WTC11 (cell line): ENCODE results near the gene FAM228B. TPM values are rescaled to one million over a fixed set of nuclear protein-coding genes. Genes with fewer than 3 reads are reported as not detected.

ENCODE experiments used
- ATAC-seq: fragments of 200-7000 bp; cut with Tn5 transposase; 2 replicates; pipeline ENCODE4 v1.10.0; 2021; ENCODE audit warnings: mild to moderate bottlenecking, moderate library complexity
- CTCF ChIA-PET: fragments of 300-600 bp; sonication (Branson Sonifier 250); formaldehyde crosslinking; loops from one replicate; lab custom pipeline; 2021; ENCODE audit warnings: antibody characterized with exemption; lab: Charles Lee
- POLR2A ChIA-PET: fragments of 350-600 bp; sonication (Branson Sonifier 250); formaldehyde crosslinking; loops from one replicate; lab custom pipeline; 2021; ENCODE audit warnings: antibody characterized with exemption; lab: Charles Lee
- DNase-seq: peaks from one replicate; pipeline ENCODE4 v3.0.0; 2021; ENCODE audit warnings: low spot score
- H3K27ac Mint-ChIP-seq: 2 replicates; pipeline ENCODE4 v1.8.0; 2021; ENCODE audit warnings: mixed read lengths
- H3K27me3 Mint-ChIP-seq: 2 replicates; pipeline ENCODE4 v1.8.0; 2021; ENCODE audit warnings: low read depth, mild to moderate bottlenecking, moderate library complexity, mixed read lengths
- H3K36me3 Mint-ChIP-seq: 2 replicates; pipeline ENCODE4 v1.8.0; 2021; ENCODE audit warnings: mixed read lengths
- H3K4me1 Mint-ChIP-seq: 2 replicates; pipeline ENCODE4 v1.8.0; 2022; ENCODE audit warnings: mixed read lengths
- H3K4me3 Mint-ChIP-seq: 2 replicates; pipeline ENCODE4 v1.8.0; 2021; ENCODE audit warnings: mild to moderate bottlenecking, moderate library complexity, mixed read lengths
- H3K9me3 Mint-ChIP-seq: 2 replicates; pipeline ENCODE4 v1.8.0; 2021; ENCODE audit warnings: mixed read lengths
- CREB1 ChIP-seq: sonication (generic); formaldehyde crosslinking; IDR thresholded peaks from 2 replicates; pipeline ENCODE4 v1.8.0; 2023; ENCODE audit warnings: mild to moderate bottlenecking, missing genetic modification reagents
- ELF4 ChIP-seq: sonication (generic); formaldehyde crosslinking; IDR thresholded peaks from 2 replicates; pipeline ENCODE4 v1.8.1; 2022; ENCODE audit warnings: low read depth, mild to moderate bottlenecking, moderate library complexity, missing genetic modification reagents
- ESRRA ChIP-seq: sonication (generic); formaldehyde crosslinking; IDR thresholded peaks from 2 replicates; pipeline ENCODE4 v1.8.1; 2022; ENCODE audit warnings: mild to moderate bottlenecking, missing genetic modification reagents, borderline replicate concordance
- FOXJ3 ChIP-seq: sonication (generic); formaldehyde crosslinking; IDR thresholded peaks from 2 replicates; pipeline ENCODE4 v1.9.0; 2021; ENCODE audit warnings: missing genetic modification reagents, mild to moderate bottlenecking, borderline replicate concordance
- GTF2I ChIP-seq: fragments of 250-450 bp; sonication (Bioruptor Pico); conservative IDR thresholded peaks from 2 replicates; pipeline ENCODE4 v1.4.0; 2021; ENCODE audit warnings: mild to moderate bottlenecking
- KAT7 ChIP-seq: sonication (generic); formaldehyde crosslinking; IDR thresholded peaks from 2 replicates; pipeline ENCODE4 v1.8.1; 2023; ENCODE audit warnings: missing genetic modification reagents, mild to moderate bottlenecking, borderline replicate concordance
- OVOL2 ChIP-seq: fragments of 250-450 bp; sonication (Bioruptor Pico); IDR thresholded peaks from 2 replicates; pipeline ENCODE4 v1.9.0; 2021; ENCODE audit warnings: mild to moderate bottlenecking, borderline replicate concordance
- SMAD4 ChIP-seq: sonication (generic); formaldehyde crosslinking; IDR thresholded peaks from 2 replicates; pipeline ENCODE4 v1.8.0; 2022; ENCODE audit warnings: mild to moderate bottlenecking, missing genetic modification reagents
- SOX15 ChIP-seq: fragments of 250-450 bp; sonication (Bioruptor Pico); IDR thresholded peaks from 2 replicates; pipeline ENCODE4 v1.9.0; 2021; ENCODE audit warnings: mild to moderate bottlenecking
- TCF7 ChIP-seq: sonication (generic); formaldehyde crosslinking; IDR thresholded peaks from 2 replicates; pipeline ENCODE4 v1.8.0; 2022; ENCODE audit warnings: mild to moderate bottlenecking, low read depth, missing genetic modification reagents, moderate library complexity
- TEAD4 ChIP-seq: sonication (generic); formaldehyde crosslinking; IDR thresholded peaks from 2 replicates; pipeline ENCODE4 v1.8.0; 2022; ENCODE audit warnings: mild to moderate bottlenecking, missing genetic modification reagents
- ZNF263 ChIP-seq: sonication (generic); formaldehyde crosslinking; IDR thresholded peaks from 2 replicates; pipeline ENCODE4 v1.8.1; 2022; ENCODE audit warnings: low read depth, mild to moderate bottlenecking, moderate library complexity, missing genetic modification reagents
- ZNF317 ChIP-seq: sonication (generic); formaldehyde crosslinking; IDR thresholded peaks from 2 replicates; pipeline ENCODE4 v1.8.1; 2023; ENCODE audit warnings: low read depth, mild to moderate bottlenecking, moderate library complexity, missing genetic modification reagents, borderline replicate concordance
- ZNF423 ChIP-seq: fragments of 250-450 bp; sonication (Bioruptor Pico); IDR thresholded peaks from 2 replicates; pipeline ENCODE4 v2.1.2; 2022; ENCODE audit warnings: mild to moderate bottlenecking, moderate library complexity
- total RNA-seq: library from RNA; stranded (reverse); gene quantifications from 3 replicates; pipeline ENCODE4 v1.2.3, GENCODE V29; 2021
- TF ChIP-seq, protein P1 (sequence below): fragments of 250-450 bp; sonication (Bioruptor Pico); IDR thresholded peaks from 2 replicates; pipeline ENCODE4 v2.1.2; 2022; ENCODE audit warnings: mild to moderate bottlenecking, moderate library complexity
- TF ChIP-seq, protein P2 (sequence below): sonication (generic); formaldehyde crosslinking; IDR thresholded peaks from 2 replicates; pipeline ENCODE4 v1.8.0; 2023; ENCODE audit warnings: missing genetic modification reagents, mild to moderate bottlenecking, borderline replicate concordance
- TF ChIP-seq, protein P3 (sequence below): fragments of 250-450 bp; sonication (Bioruptor Pico); IDR thresholded peaks from 2 replicates; pipeline ENCODE4 v1.9.0; 2021; ENCODE audit warnings: moderate library complexity, mild to moderate bottlenecking, inconsistent platforms, borderline replicate concordance
- TF ChIP-seq, protein P4 (sequence below): fragments of 250-450 bp; sonication (Bioruptor Pico); IDR thresholded peaks from 2 replicates; pipeline ENCODE4 v1.9.0; 2021; ENCODE audit warnings: mild to moderate bottlenecking
- TF ChIP-seq, protein P5 (sequence below): sonication (generic); formaldehyde crosslinking; IDR thresholded peaks from 2 replicates; pipeline ENCODE4 v1.8.1; 2023; ENCODE audit warnings: mild to moderate bottlenecking, missing genetic modification reagents
- TF ChIP-seq, protein P6 (sequence below): sonication (generic); formaldehyde crosslinking; IDR thresholded peaks from 2 replicates; pipeline ENCODE4 v1.8.1; 2023; ENCODE audit warnings: mild to moderate bottlenecking, missing genetic modification reagents
- TF ChIP-seq, protein P7 (sequence below): sonication (generic); formaldehyde crosslinking; IDR thresholded peaks from 2 replicates; pipeline ENCODE4 v1.8.0; 2022; ENCODE audit warnings: mild to moderate bottlenecking, missing genetic modification reagents

The FAM228B gene
- total RNA-seq, 1 experiment from 2014 or later: 2.7 TPM

DNA sequence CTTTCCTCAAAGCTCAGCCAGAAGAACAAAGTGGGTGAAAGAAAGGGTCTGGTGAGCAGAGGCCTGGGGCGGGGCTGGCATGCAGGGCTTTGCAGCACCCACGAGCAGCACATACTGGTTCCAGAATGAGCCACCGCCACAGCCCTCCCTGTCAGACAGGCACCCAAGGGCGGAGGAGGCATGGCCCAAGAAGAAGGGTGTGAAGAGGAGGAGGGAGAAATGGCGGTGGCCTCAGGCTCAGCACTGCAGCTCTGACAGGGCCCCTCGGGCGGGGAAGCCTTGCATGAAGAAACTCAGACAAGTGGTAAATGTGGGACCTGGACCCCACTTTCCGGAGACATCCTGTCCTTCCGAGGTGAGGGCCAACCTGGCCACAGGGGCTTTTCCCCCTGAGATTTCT is 67.2 kb downstream of the FAM228B start (continued):
- TF ChIP-seq TCF7 (no peak), CREB1 (CRISPR knock-in tag) (no peak), ZNF317 (CRISPR knock-in tag) (no peak), SOX15 (no peak), FOXJ3 (CRISPR knock-in tag) (no peak), SMAD4 (CRISPR knock-in tag) (no peak), KAT7 (CRISPR knock-in tag) (no peak), ELF4 (no peak)
- TF ChIP-seq, protein P1, sequence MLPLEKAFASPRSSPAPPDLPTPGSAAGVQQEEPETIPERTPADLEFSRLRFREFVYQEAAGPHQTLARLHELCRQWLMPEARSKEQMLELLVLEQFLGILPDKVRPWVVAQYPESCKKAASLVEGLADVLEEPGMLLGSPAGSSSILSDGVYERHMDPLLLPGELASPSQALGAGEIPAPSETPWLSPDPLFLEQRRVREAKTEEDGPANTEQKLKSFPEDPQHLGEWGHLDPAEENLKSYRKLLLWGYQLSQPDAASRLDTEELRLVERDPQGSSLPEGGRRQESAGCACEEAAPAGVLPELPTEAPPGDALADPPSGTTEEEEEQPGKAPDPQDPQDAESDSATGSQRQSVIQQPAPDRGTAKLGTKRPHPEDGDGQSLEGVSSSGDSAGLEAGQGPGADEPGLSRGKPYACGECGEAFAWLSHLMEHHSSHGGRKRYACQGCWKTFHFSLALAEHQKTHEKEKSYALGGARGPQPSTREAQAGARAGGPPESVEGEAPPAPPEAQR (CRISPR knock-in tag): no peak
- TF ChIP-seq, protein P2, sequence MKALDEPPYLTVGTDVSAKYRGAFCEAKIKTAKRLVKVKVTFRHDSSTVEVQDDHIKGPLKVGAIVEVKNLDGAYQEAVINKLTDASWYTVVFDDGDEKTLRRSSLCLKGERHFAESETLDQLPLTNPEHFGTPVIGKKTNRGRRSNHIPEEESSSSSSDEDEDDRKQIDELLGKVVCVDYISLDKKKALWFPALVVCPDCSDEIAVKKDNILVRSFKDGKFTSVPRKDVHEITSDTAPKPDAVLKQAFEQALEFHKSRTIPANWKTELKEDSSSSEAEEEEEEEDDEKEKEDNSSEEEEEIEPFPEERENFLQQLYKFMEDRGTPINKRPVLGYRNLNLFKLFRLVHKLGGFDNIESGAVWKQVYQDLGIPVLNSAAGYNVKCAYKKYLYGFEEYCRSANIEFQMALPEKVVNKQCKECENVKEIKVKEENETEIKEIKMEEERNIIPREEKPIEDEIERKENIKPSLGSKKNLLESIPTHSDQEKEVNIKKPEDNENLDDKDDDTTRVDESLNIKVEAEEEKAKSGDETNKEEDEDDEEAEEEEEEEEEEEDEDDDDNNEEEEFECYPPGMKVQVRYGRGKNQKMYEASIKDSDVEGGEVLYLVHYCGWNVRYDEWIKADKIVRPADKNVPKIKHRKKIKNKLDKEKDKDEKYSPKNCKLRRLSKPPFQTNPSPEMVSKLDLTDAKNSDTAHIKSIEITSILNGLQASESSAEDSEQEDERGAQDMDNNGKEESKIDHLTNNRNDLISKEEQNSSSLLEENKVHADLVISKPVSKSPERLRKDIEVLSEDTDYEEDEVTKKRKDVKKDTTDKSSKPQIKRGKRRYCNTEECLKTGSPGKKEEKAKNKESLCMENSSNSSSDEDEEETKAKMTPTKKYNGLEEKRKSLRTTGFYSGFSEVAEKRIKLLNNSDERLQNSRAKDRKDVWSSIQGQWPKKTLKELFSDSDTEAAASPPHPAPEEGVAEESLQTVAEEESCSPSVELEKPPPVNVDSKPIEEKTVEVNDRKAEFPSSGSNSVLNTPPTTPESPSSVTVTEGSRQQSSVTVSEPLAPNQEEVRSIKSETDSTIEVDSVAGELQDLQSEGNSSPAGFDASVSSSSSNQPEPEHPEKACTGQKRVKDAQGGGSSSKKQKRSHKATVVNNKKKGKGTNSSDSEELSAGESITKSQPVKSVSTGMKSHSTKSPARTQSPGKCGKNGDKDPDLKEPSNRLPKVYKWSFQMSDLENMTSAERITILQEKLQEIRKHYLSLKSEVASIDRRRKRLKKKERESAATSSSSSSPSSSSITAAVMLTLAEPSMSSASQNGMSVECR: no peak
- TF ChIP-seq, protein P3, sequence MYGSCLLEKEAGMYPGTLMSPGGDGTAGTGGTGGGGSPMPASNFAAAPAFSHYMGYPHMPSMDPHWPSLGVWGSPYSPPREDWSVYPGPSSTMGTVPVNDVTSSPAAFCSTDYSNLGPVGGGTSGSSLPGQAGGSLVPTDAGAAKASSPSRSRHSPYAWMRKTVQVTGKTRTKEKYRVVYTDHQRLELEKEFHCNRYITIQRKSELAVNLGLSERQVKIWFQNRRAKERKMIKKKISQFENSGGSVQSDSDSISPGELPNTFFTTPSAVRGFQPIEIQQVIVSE (CRISPR knock-in tag): no peak
- TF ChIP-seq, protein P4, sequence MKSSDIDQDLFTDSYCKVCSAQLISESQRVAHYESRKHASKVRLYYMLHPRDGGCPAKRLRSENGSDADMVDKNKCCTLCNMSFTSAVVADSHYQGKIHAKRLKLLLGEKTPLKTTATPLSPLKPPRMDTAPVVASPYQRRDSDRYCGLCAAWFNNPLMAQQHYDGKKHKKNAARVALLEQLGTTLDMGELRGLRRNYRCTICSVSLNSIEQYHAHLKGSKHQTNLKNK (CRISPR knock-in tag): no peak
- TF ChIP-seq, protein P5, sequence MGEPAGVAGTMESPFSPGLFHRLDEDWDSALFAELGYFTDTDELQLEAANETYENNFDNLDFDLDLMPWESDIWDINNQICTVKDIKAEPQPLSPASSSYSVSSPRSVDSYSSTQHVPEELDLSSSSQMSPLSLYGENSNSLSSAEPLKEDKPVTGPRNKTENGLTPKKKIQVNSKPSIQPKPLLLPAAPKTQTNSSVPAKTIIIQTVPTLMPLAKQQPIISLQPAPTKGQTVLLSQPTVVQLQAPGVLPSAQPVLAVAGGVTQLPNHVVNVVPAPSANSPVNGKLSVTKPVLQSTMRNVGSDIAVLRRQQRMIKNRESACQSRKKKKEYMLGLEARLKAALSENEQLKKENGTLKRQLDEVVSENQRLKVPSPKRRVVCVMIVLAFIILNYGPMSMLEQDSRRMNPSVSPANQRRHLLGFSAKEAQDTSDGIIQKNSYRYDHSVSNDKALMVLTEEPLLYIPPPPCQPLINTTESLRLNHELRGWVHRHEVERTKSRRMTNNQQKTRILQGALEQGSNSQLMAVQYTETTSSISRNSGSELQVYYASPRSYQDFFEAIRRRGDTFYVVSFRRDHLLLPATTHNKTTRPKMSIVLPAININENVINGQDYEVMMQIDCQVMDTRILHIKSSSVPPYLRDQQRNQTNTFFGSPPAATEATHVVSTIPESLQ: no peak
- TF ChIP-seq, all 79 proteins: peak for 0

DNA sequence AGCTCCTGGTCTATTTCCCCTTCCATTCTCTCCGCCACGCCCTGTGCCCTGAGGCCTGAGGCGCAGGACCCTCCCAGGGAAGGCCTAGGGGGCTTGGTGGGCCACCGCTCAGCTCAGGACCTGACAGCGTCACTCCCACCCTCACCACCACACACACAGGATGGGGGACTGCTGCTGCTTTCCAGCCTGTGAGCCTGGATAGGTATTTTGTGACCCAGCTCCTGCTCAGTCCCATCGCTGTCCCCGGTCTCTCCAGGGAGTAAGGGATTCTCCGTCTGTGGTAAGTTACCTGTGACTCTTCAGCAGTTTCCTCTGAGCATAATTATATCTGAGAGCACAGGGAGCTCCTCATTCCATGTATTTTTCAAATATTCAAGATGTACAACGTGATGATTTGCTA is 67.9 kb downstream of the FAM228B start:
- peaks cover 14% of the 10 kb centered on the region for H3K27me3 Mint-ChIP-seq
- no peak overlapping the region for H3K4me3 Mint-ChIP-seq
- ATAC-seq: no peak
- ChIA-PET CTCF (interaction anchor here (1.3 kb wide), 1 partner anchor 107 kb away, joined by 4 read pairs; the partner anchor contains the start of gene TP53I3), POLR2A (no interaction called here)
- H3K4me1 Mint-ChIP-seq: no peaks in the 10 kb centered on the region
- peaks cover 15% of the 10 kb centered on the region for H3K9me3 Mint-ChIP-seq
- no peak for DNase-seq
- no peaks in the 10 kb centered on the region for H3K36me3 Mint-ChIP-seq
- H3K27ac Mint-ChIP-seq: no peak overlapping the region
- TF ChIP-seq OVOL2 (CRISPR knock-in tag): no peak
- no peak for TF ChIP-seq ZNF263 (CRISPR knock-in tag)
- TF ChIP-seq, protein P2: no peak
- TF ChIP-seq, protein P6, sequence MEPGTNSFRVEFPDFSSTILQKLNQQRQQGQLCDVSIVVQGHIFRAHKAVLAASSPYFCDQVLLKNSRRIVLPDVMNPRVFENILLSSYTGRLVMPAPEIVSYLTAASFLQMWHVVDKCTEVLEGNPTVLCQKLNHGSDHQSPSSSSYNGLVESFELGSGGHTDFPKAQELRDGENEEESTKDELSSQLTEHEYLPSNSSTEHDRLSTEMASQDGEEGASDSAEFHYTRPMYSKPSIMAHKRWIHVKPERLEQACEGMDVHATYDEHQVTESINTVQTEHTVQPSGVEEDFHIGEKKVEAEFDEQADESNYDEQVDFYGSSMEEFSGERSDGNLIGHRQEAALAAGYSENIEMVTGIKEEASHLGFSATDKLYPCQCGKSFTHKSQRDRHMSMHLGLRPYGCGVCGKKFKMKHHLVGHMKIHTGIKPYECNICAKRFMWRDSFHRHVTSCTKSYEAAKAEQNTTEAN: no peak
- no peak for TF ChIP-seq GTF2I
- TF ChIP-seq ZNF423 (CRISPR knock-in tag): no peak
- no peak for TF ChIP-seq TEAD4 (CRISPR knock-in tag)
- TF ChIP-seq, protein P7, sequence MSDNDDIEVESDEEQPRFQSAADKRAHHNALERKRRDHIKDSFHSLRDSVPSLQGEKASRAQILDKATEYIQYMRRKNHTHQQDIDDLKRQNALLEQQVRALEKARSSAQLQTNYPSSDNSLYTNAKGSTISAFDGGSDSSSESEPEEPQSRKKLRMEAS (CRISPR knock-in tag): no peak
- no peak for TF ChIP-seq ESRRA (CRISPR knock-in tag)
